GM12878 (cell line): Measurements from ENCODE around the gene SCN11A. TPM values are rescaled to one million over a fixed set of nuclear protein-coding genes. Genes with fewer than 3 reads are reported as not detected.
A peak's percentile ranks its signal among the peaks of the same experiment; 100 is the strongest.

Experiments used
- ATAC-seq: fragments of 200-7000 bp; cut with Tn5 transposase; 3 replicates; pipeline ENCODE4 v1.9.1; 2020; ENCODE audit warnings: mild to moderate bottlenecking, moderate library complexity
- BruUV-seq: library from RNA; stranded (reverse); fragments of 400-500 nt; replicated peaks from 2 replicates; lab custom pipeline; 2021; lab: Mats Ljungman, UMichigan
- CTCF ChIA-PET: fragments of 300-600 bp; sonication (Branson Sonifier 250); formaldehyde crosslinking; extraction: SDS; loops from one replicate; lab custom pipeline; 2021; ENCODE audit warnings: inconsistent platforms; lab: Yijun Ruan, JAX
- POLR2A ChIA-PET: fragments of 350-600 bp; formaldehyde crosslinking; extraction: SDS; loops from one replicate; lab custom pipeline; 2021; ENCODE audit warnings: inconsistent platforms; lab: Charles Lee
- RAD21 ChIA-PET: fragments of 300-600 bp; sonication (Branson Sonifier 250); formaldehyde crosslinking; loops from one replicate; lab custom pipeline; 2023; ENCODE audit warnings: antibody characterized with exemption; ENCODE audit not compliant: unreplicated experiment; lab: Charles Lee
- SMC1A ChIA-PET: fragments of 300-600 bp; sonication (Branson Sonifier 250); formaldehyde crosslinking; loops from one replicate; lab custom pipeline; 2023; ENCODE audit not compliant: unreplicated experiment, uncharacterized antibody; lab: Charles Lee
- DNase-seq: peaks from one replicate; pipeline ENCODE4 v3.0.0-alpha.2; 2011; ENCODE audit warnings: low read depth, low spot score
- FAIRE-seq: peaks from 3 replicates; lab custom pipeline; 2011; peaks lifted over from hg19 to GRCh38; lab: Jason Lieb, UNC
- H2AFZ ChIP-seq: 2 replicates; pipeline ENCODE4 v1.6.0; 2011; ENCODE audit warnings: low read depth, low read length, control low read depth; ENCODE audit not compliant: control insufficient read depth
- H3K27ac ChIP-seq: 2 replicates; pipeline ENCODE4 v1.5.1; 2011; ENCODE audit warnings: control low read depth; ENCODE audit not compliant: control insufficient read depth, insufficient read depth
- H3K27me3 ChIP-seq, 2 experiments: replicated peaks in 1 of 2; 2 replicates each; pipeline versions ENCODE4 v1.6.0 to v1.6.1; 2011; ENCODE audit warnings: low read length in 1 of 2; ENCODE audit not compliant: control insufficient read depth in 2 of 2, insufficient read depth in 2 of 2
- H3K36me3 ChIP-seq, 2 experiments: 2 replicates each; pipeline ENCODE4 v1.5.1; 2011; ENCODE audit warnings: low read length in 1 of 2; ENCODE audit not compliant: control insufficient read depth in 2 of 2, insufficient read depth in 2 of 2
- H3K4me1 ChIP-seq: 2 replicates; pipeline ENCODE4 v1.6.1; 2011; ENCODE audit warnings: mild to moderate bottlenecking, low read length, moderate library complexity, mixed read lengths; ENCODE audit not compliant: control insufficient read depth, insufficient read depth
- H3K4me2 ChIP-seq: 2 replicates; pipeline ENCODE4 v1.6.0; 2011; ENCODE audit warnings: control low read depth; ENCODE audit not compliant: control insufficient read depth, insufficient read depth
- H3K4me3 ChIP-seq: fragments of 200-600 bp; sonication (generic); 2 replicates; pipeline ENCODE4 v1.5.1; 2016
- H3K79me2 ChIP-seq: 2 replicates; pipeline ENCODE4 v1.6.0; 2011; ENCODE audit warnings: low read length; ENCODE audit not compliant: control insufficient read depth, insufficient read depth
- H3K9ac ChIP-seq: 2 replicates; pipeline ENCODE4 v1.8.0; 2011; ENCODE audit warnings: low read length, control low read depth, mixed read lengths; ENCODE audit not compliant: control insufficient read depth, insufficient read depth
- H3K9me3 ChIP-seq: replicated peaks from 3 replicates; pipeline ENCODE4 v1.5.1; 2011; ENCODE audit warnings: mild to moderate bottlenecking, low read length; ENCODE audit not compliant: control insufficient read depth, insufficient read depth
- H4K20me1 ChIP-seq: 2 replicates; pipeline ENCODE4 v1.6.0; 2011; ENCODE audit not compliant: control insufficient read depth, insufficient read depth
- CHD4 ChIP-seq: fragments of 200-600 bp; sonication (generic); IDR thresholded peaks from 2 replicates; pipeline ENCODE4 v1.6.1; 2016; ENCODE audit warnings: mild to moderate bottlenecking
- EP300 ChIP-seq, 2 experiments: fragments of 150-350 bp in 1 of 2; IDR thresholded peaks; 2 replicates each; pipeline ENCODE4 v1.6.1; 2011 to 2012; ENCODE audit warnings: low read depth in 2 of 2, low read length in 2 of 2, borderline replicate concordance in 1 of 2, improper control_type of control experiment in 1 of 2, inconsistent platforms in 1 of 2; ENCODE audit not compliant: control insufficient read depth in 1 of 2
- HDAC6 ChIP-seq: fragments of 200-600 bp; sonication (generic); IDR thresholded peaks from one replicate; pipeline ENCODE4 v1.8.0; 2017; ENCODE audit warnings: antibody characterized with exemption; ENCODE audit not compliant: unreplicated experiment
- SPI1 ChIP-seq: IDR thresholded peaks from 2 replicates; pipeline ENCODE4 v1.6.1; 2011; ENCODE audit warnings: low read depth, mild to moderate bottlenecking, low read length, moderate library complexity, borderline replicate concordance; ENCODE audit not compliant: insufficient read depth
- SRF ChIP-seq, 2 experiments: IDR thresholded peaks; 2 replicates each; pipeline ENCODE4 v1.6.1; 2011; ENCODE audit warnings: low read depth in 2 of 2, low read length in 2 of 2, mild to moderate bottlenecking in 1 of 2, moderate library complexity in 1 of 2
- WRNIP1 ChIP-seq: IDR thresholded peaks from 2 replicates; pipeline ENCODE4 v1.6.1; 2011; ENCODE audit warnings: low read depth, low read length, improper control_type of control experiment, borderline replicate concordance
- whole genome bisulfite sequencing: methylation state at CpG from one replicate; pipeline ENCODE4 v1.1.6; 2016; ENCODE audit warnings: low lambda C conversion rate; ENCODE audit not compliant: insufficient replicate concordance, insufficient coverage; ENCODE audit errors: missing lambda C conversion rate; 5-methylcytosine and 5-hydroxymethylcytosine counted together
- in situ Hi-C: fragments of 300-500 bp; cut with MboI; formaldehyde crosslinking; loops from 9 replicates; pipeline ENCODE4 v1.14.3; 2018; ENCODE audit warnings: mixed read lengths
- intact Hi-C: fragments of 100-400 bp; cut with micrococcal nuclease; formaldehyde crosslinking; loops from one replicate; pipeline ENCODE4 v1.14.2; 2022; ENCODE audit not compliant: unreplicated experiment
- polyA plus RNA-seq, 11 experiments: library from polyadenylated mRNA; depleted of rRNA in 4 of 11; unstranded in 6 of 11; stranded (reverse) in 5 of 11; fragments of >200 nt; fragmentation: Nextera tagmentation in 4 of 11; fragmentation: Illumina TruSeq in 1 of 11; extraction: Ambion mirVana in 4 of 11; extraction: Trizol in 1 of 11; gene quantifications; 1 replicate in 1 of 11; 2 replicates in 10 of 11; pipeline versions ENCODE4 v1.2.1 to v1.2.3, GENCODE V29; 2011 to 2016; ENCODE audit warnings: inconsistent platforms in 2 of 11, missing spikeins in 2 of 11, low read depth in 1 of 11
- total RNA-seq, 4 experiments: library from RNA; depleted of rRNA in 3 of 4; stranded (reverse); fragments of >200 nt in 3 of 4; fragmentation: Illumina TruSeq in 1 of 4; extraction: Trizol in 1 of 4; gene quantifications; 2 replicates each; pipeline versions ENCODE4 v1.2.1 to v1.2.3, GENCODE V29; 2013 to 2021
- TF ChIP-seq, protein P1 (sequence below): fragments of 450-650 bp; IDR thresholded peaks from 2 replicates; pipeline ENCODE4 v1.6.1; 2017; ENCODE audit warnings: mild to moderate bottlenecking, moderate library complexity

The SCN11A gene
- total and polyA plus RNA-seq, 10 of the 15 experiments (the other 5 are each of a cell fraction or from before 2014, with no cell fraction given): under 0.01 to 0.14 (median 0.03) TPM; not detected in 4

DNA sequence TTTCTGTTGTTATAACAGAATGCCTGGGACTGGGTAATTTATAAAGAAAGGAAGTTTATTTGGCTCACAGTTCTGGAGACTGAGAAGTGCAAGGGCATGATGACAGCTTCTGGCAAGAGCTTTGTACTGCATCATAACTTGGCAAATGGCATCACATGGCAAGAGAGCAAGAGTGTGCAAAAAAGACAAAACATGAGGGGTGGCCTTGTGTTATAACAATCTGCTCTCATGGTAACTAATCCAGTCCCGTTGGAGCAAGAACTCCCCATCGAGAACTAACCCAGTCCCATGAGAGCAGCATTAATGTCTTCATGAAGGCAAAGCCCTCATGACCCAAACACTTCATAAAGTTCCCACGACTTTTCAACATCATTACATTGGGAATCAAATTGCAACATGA lies 23.2 kb downstream of the SCN11A start:
- Histone ChIP-seq H3K9me3 (no peaks in the 10 kb centered on the region), H3K9ac (no peak overlapping the region), H3K4me1 (no peaks in the 10 kb centered on the region), H3K79me2 (no peaks in the 10 kb centered on the region), H3K4me2 (no peak overlapping the region), H3K27me3 (peaks cover 0 to 2% of the 10 kb centered on the region in 2 experiments; a peak in 1 of 4 replicates), H3K4me3 (no peak overlapping the region), H2AFZ (no peak overlapping the region), H3K27ac (no peak overlapping the region), H3K36me3 (no peaks in the 10 kb centered on the region), H4K20me1 (no peaks in the 10 kb centered on the region)
- POLR2A ChIA-PET: interaction anchor here (0.5 kb wide), 1 partner anchor 814 kb away, joined by 4 read pairs; no protein-coding TSS in a partner anchor
- SMC1A ChIA-PET: interaction anchor here (1.0 to 7.4 kb wide), 4 partner anchors 12 to 102 kb away, joined by 3 to 145 read pairs (median 6); no protein-coding TSS in a partner anchor
- no peak for DNase-seq
- in situ Hi-C loops (no loop called here), intact Hi-C loops (no loop called here)
- BruUV-seq: no TSS peak
- no peak for FAIRE-seq
- ATAC-seq: no peak
- RAD21 ChIA-PET: interaction anchor here (6.1 kb wide), 1 partner anchor 27 kb away, joined by 96 read pairs; no protein-coding TSS in a partner anchor
- WGBS: 56% methylated on average over 3 of the region's 3 CpGs
- TF ChIP-seq SRF (IDR thresholded peaks at IDR 0.05; ENCODE audit: low read depth in 2 of 2, low read length in 2 of 2): no peak
- no peak for TF ChIP-seq HDAC6
- TF ChIP-seq WRNIP1: no peak
- CTCF ChIA-PET: interaction anchor here (1.3 to 6.2 kb wide), 5 partner anchors 8 to 382 kb away, joined by 3 to 241 read pairs (median 12); no protein-coding TSS in a partner anchor

- ATAC-seq (no peak), DNase-seq (no peak), FAIRE-seq (no peak)
- H3K9ac ChIP-seq: no peak overlapping the region
- intact Hi-C loops: no loop called here
- SMC1A ChIA-PET: interaction anchor here (7.4 kb wide), 1 partner anchor 24 kb away, joined by 145 read pairs; no protein-coding TSS in a partner anchor
- no peaks in the 10 kb centered on the region for H3K9me3 ChIP-seq
- RAD21 ChIA-PET: interaction anchor here (0.7 to 6.1 kb wide), 3 partner anchors 21 to 24 kb away, joined by 3 to 96 read pairs (median 4); no protein-coding TSS in a partner anchor
- no peaks in the 10 kb centered on the region for H3K4me1 ChIP-seq
- no peak overlapping the region for H3K4me3 ChIP-seq
- POLR2A ChIA-PET: no interaction called here
- no peaks in the 10 kb centered on the region for H3K79me2 ChIP-seq
- no peak overlapping the region for H2AFZ ChIP-seq
- H3K27ac ChIP-seq: no peak overlapping the region
- no TSS peak for BruUV-seq
- no peaks in the 10 kb centered on the region for H3K36me3 ChIP-seq
- no peak overlapping the region for H3K4me2 ChIP-seq
- in situ Hi-C loops: no loop called here
- CTCF ChIA-PET: interaction anchor here (1.0 to 6.2 kb wide), 3 partner anchors 9 to 25 kb away, joined by 7 to 241 read pairs (median 8); no protein-coding TSS in a partner anchor
- H4K20me1 ChIP-seq: no peaks in the 10 kb centered on the region
- peaks cover 0 to 2% of the 10 kb centered on the region in 2 experiments; a peak in 1 of 4 replicates for H3K27me3 ChIP-seq
- TF ChIP-seq EP300 (IDR thresholded peaks at IDR 0.05; ENCODE audit: borderline replicate concordance in 1 of 2, control insufficient read depth in 1 of 2, low read depth in 2 of 2, low read length in 2 of 2) (no peak), SPI1 (peak; percentile 13; the same call in 1 of the 2 replicates), CHD4 (no peak)
- TF ChIP-seq, protein P1, sequence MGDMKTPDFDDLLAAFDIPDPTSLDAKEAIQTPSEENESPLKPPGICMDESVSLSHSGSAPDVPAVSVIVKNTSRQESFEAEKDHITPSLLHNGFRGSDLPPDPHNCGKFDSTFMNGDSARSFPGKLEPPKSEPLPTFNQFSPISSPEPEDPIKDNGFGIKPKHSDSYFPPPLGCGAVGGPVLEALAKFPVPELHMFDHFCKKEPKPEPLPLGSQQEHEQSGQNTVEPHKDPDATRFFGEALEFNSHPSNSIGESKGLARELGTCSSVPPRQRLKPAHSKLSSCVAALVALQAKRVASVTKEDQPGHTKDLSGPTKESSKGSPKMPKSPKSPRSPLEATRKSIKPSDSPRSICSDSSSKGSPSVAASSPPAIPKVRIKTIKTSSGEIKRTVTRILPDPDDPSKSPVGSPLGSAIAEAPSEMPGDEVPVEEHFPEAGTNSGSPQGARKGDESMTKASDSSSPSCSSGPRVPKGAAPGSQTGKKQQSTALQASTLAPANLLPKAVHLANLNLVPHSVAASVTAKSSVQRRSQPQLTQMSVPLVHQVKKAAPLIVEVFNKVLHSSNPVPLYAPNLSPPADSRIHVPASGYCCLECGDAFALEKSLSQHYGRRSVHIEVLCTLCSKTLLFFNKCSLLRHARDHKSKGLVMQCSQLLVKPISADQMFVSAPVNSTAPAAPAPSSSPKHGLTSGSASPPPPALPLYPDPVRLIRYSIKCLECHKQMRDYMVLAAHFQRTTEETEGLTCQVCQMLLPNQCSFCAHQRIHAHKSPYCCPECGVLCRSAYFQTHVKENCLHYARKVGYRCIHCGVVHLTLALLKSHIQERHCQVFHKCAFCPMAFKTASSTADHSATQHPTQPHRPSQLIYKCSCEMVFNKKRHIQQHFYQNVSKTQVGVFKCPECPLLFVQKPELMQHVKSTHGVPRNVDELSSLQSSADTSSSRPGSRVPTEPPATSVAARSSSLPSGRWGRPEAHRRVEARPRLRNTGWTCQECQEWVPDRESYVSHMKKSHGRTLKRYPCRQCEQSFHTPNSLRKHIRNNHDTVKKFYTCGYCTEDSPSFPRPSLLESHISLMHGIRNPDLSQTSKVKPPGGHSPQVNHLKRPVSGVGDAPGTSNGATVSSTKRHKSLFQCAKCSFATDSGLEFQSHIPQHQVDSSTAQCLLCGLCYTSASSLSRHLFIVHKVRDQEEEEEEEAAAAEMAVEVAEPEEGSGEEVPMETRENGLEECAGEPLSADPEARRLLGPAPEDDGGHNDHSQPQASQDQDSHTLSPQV: peak; percentile 70; the same call in 1 of the 2 replicates
- WGBS: 33% methylated on average over 6 of the region's 6 CpGs
Observed at GRCh38 chr3:39025222-39025970, 26.3 kb downstream of the SCN11A start.
